ENCODE data around the gene CTBP1. TPM values are rescaled to one million over a fixed set of nuclear protein-coding genes. Genes with fewer than 3 reads are reported as not detected.

Gene CTBP1
- total RNA-seq, 1 donor from 2014 or later = 112 TPM

DNA sequence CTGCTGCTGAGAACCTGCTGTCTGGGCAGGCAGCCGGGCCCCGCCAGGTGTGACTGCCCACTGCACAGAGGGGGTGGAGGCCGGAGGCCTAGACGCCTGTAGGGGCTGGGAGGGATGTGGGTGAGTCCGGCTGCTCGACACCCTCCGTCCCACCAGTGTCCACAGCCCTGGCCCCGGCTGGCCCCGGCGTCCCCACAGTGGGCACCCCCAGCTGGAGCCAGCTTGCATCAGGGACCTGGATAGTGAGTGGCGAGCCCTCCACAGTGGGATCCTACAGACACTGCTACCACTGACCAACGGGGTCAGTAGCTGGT is 41.8 kb downstream of the CTBP1 start:
- peak overlapping the region; percentile 33 for H3K27ac ChIP-seq (replicated peaks)
- TF ChIP-seq CTCF (IDR thresholded peaks at IDR 0.05; ENCODE audit: borderline replicate concordance) = no peak
- H3K4me3 ChIP-seq = no peak overlapping the region
- peaks cover 58% of the 10 kb centered on the region for H3K4me1 ChIP-seq
- intact Hi-C loops (cut with micrococcal nuclease) = no loop called here
- no peaks in the 10 kb centered on the region for H3K9me3 ChIP-seq (replicated peaks)
- DNase-seq = peak; percentile 16
- H3K27me3 ChIP-seq (ENCODE audit: low read depth) = no peaks in the 10 kb centered on the region
- H3K36me3 ChIP-seq = peaks cover 18% of the 10 kb centered on the region

DNA sequence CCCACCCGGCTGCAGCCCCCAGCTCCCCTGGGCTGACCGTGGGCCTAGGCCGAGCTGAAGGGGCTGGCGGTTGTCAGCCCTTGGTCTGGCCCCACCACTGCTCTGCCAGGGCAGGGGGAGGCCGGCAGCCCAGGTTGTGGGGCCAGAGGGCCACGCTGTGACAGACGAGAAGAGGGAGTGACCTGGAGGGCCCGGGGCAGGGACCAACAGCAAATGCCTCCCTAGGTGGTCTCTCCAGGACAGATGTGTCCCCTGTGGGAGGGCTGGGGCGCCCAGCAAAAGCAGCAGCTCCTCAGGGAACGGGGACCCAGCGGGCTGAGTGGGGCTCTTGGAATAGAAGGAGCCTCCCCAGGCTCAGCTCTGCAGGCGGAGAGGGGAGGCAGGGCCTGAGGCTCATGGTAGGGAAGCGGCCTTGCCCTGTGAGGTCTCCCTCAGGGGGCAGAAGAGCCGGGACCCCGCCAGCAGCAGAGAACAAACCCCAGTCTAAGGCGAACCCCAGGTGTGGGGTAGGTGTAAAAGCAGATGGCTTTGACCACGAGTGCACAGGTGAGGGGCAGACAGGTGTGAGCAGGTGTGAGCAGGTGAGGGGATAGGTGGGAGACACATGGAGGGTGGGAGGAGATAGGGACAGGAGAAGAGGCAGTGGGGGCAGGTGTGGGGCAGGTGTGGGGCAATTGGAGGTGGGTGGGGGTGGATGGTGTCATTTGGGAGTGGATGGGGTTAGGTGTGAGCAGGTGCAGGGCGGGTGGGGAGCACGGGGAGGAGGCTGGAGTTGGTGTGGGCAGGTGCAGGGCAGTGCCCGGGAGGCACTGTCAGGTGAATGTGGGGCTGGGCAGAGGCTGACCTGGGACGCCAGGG is 42.4 kb downstream of the CTBP1 start:
- no peaks in the 10 kb centered on the region for H3K27me3 ChIP-seq (ENCODE audit: low read depth)
- no peaks in the 10 kb centered on the region for H3K9me3 ChIP-seq (replicated peaks)
- H3K27ac ChIP-seq (replicated peaks) = peak overlapping the region; percentile 33
- H3K36me3 ChIP-seq = peaks cover 12% of the 10 kb centered on the region
- no peak for TF ChIP-seq CTCF (IDR thresholded peaks at IDR 0.05; ENCODE audit: borderline replicate concordance)
- H3K4me1 ChIP-seq = peaks cover 54% of the 10 kb centered on the region
- intact Hi-C loops (cut with micrococcal nuclease) = no loop called here
- DNase-seq = no peak
- H3K4me3 ChIP-seq = no peak overlapping the region

- Histone ChIP-seq H3K27me3 (ENCODE audit: low read depth) (no peaks in the 10 kb centered on the region), H3K4me3 (no peak overlapping the region), H3K4me1 (peaks cover 53% of the 10 kb centered on the region), H3K9me3 (replicated peaks) (no peaks in the 10 kb centered on the region), H3K27ac (replicated peaks) (no peak overlapping the region), H3K36me3 (peaks cover 4% of the 10 kb centered on the region)
- TF ChIP-seq CTCF (IDR thresholded peaks at IDR 0.05; ENCODE audit: borderline replicate concordance) = no peak
- intact Hi-C loops (cut with micrococcal nuclease) = no loop called here
- no peak for DNase-seq
These were observed 43.2 kb downstream of the CTBP1 start for GRCh38 chr4:1205586-1206298.

GRCh38 chr4:1204828-1205585 is 43.9 kb downstream of the CTBP1 start:
- no peak for DNase-seq
- Histone ChIP-seq H3K27ac (replicated peaks) (no peak overlapping the region), H3K27me3 (ENCODE audit: low read depth) (no peaks in the 10 kb centered on the region), H3K4me1 (peaks cover 53% of the 10 kb centered on the region), H3K9me3 (replicated peaks) (no peaks in the 10 kb centered on the region), H3K4me3 (no peak overlapping the region), H3K36me3 (no peaks in the 10 kb centered on the region)
- no peak for TF ChIP-seq CTCF (IDR thresholded peaks at IDR 0.05; ENCODE audit: borderline replicate concordance)
- intact Hi-C loops (cut with micrococcal nuclease) = no loop called here

DNA sequence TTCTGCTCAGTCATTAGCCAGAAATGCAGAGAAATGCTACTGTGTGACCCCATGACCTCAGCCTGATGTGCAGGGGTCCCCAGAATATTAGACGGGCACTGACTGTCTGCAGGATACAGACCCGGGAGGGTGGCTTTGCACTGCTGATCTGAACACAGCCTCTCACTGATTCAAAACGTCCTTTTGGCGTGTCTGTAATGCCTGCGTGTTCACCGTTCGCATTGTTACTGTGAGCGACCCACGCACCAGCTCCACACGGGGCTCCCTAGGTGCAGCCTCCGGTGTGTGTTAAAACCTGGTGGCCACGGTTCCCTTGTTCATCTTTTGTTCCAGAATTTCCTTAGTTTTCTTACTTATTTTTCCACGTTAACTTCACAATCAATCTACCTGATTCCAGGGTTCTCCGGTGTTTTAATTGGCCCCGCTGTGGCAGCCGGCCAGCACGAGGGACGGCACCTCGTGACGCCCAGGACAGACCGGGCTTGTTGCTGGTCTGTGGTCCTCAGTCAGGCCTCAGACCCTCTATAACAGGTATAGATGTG is 44.6 kb downstream of the CTBP1 start:
- Histone ChIP-seq H3K36me3 (no peaks in the 10 kb centered on the region), H3K4me3 (no peak overlapping the region), H3K27me3 (ENCODE audit: low read depth) (no peaks in the 10 kb centered on the region), H3K4me1 (peaks cover 50% of the 10 kb centered on the region), H3K9me3 (replicated peaks) (no peaks in the 10 kb centered on the region), H3K27ac (replicated peaks) (no peak overlapping the region)
- no peak for TF ChIP-seq CTCF (IDR thresholded peaks at IDR 0.05; ENCODE audit: borderline replicate concordance)
- no peak for DNase-seq
- intact Hi-C loops (cut with micrococcal nuclease) = no loop called here

Measured in left ventricle myocardium inferior (tissue), 1 donor.